GM23338 (cell line): ENCODE results near the gene NTM. TPM values are rescaled to one million over a fixed set of nuclear protein-coding genes. Genes with fewer than 3 reads are reported as not detected.

Experiments
- ATAC-seq: fragments of 200-7000 bp; cut with Tn5 transposase; 3 replicates; pipeline ENCODE4 v1.9.1; 2020
- DNase-seq: peaks from one replicate; pipeline ENCODE4 v3.0.0-alpha.2; 2015; ENCODE audit warnings: low spot score
- H2AFZ ChIP-seq: fragments of 200-600 bp; sonication (generic); 2 replicates; pipeline ENCODE4 v1.8.0; 2016; ENCODE audit warnings: antibody characterized with exemption, mild to moderate bottlenecking, moderate library complexity
- H3F3A ChIP-seq: fragments of 200-600 bp; sonication (generic); replicated peaks from 2 replicates; pipeline ENCODE4 v1.8.0; 2017; ENCODE audit warnings: antibody characterized with exemption, mixed run types, low read depth
- H3K27ac ChIP-seq: fragments of 200-600 bp; sonication (generic); 2 replicates; pipeline ENCODE4 v1.6.1; 2016; ENCODE audit warnings: low read depth
- H3K27me3 ChIP-seq: fragments of 200-600 bp; sonication (generic); 2 replicates; pipeline ENCODE4 v1.8.0; 2016; ENCODE audit warnings: mild to moderate bottlenecking, mixed run types, moderate library complexity; ENCODE audit not compliant: insufficient read depth
- H3K36me3 ChIP-seq: fragments of 200-600 bp; sonication (generic); 2 replicates; pipeline ENCODE4 v1.8.0; 2016; ENCODE audit warnings: mild to moderate bottlenecking; ENCODE audit not compliant: insufficient read depth
- H3K4me1 ChIP-seq: fragments of 200-600 bp; sonication (generic); 2 replicates; pipeline ENCODE4 v1.8.0; 2016; ENCODE audit warnings: mild to moderate bottlenecking, moderate library complexity; ENCODE audit not compliant: insufficient read depth
- H3K4me2 ChIP-seq: fragments of 200-600 bp; sonication (generic); 2 replicates; pipeline ENCODE4 v1.7.1; 2017; ENCODE audit warnings: mixed run types
- H3K4me3 ChIP-seq: fragments of 200-600 bp; sonication (generic); 2 replicates; pipeline ENCODE4 v1.6.1; 2016; ENCODE audit warnings: mixed run types
- H3K79me2 ChIP-seq: fragments of 200-600 bp; sonication (generic); replicated peaks from 2 replicates; pipeline ENCODE4 v1.8.0; 2017; ENCODE audit warnings: mild to moderate bottlenecking; ENCODE audit not compliant: insufficient read depth
- H3K9me2 ChIP-seq: fragments of 200-600 bp; sonication (generic); 2 replicates; pipeline ENCODE4 v1.8.0; 2017; ENCODE audit not compliant: insufficient read depth
- H4K20me1 ChIP-seq: fragments of 200-600 bp; sonication (generic); replicated peaks from 2 replicates; pipeline ENCODE4 v1.8.0; 2017; ENCODE audit warnings: mild to moderate bottlenecking; ENCODE audit not compliant: insufficient read depth
- H3K27ac Mint-ChIP-seq: 2 replicates; pipeline ENCODE4 v1.8.0; 2020; ENCODE audit warnings: inconsistent platforms, mild to moderate bottlenecking, moderate library complexity, mixed read lengths
- H3K27me3 Mint-ChIP-seq: 3 replicates; pipeline ENCODE4 v1.8.0; 2022; ENCODE audit warnings: low read depth, mild to moderate bottlenecking, moderate library complexity, mixed read lengths, inconsistent platforms; ENCODE audit not compliant: insufficient read depth, poor library complexity
- H3K36me3 Mint-ChIP-seq: 3 replicates; pipeline ENCODE4 v1.8.0; 2021; ENCODE audit warnings: low read depth, mild to moderate bottlenecking, inconsistent platforms, moderate library complexity, mixed read lengths
- H3K4me1 Mint-ChIP-seq: 3 replicates; pipeline ENCODE4 v1.8.0; 2020; ENCODE audit warnings: mild to moderate bottlenecking, inconsistent platforms, mixed read lengths
- H3K4me3 Mint-ChIP-seq: 3 replicates; pipeline ENCODE4 v1.8.0; 2021; ENCODE audit warnings: moderate library complexity, mild to moderate bottlenecking, inconsistent platforms, mixed read lengths
- H3K9me3 Mint-ChIP-seq: 3 replicates; pipeline ENCODE4 v1.8.0; 2020; ENCODE audit warnings: moderate library complexity, mild to moderate bottlenecking, inconsistent platforms, mixed read lengths
- CREB1 ChIP-seq: fragments of 250-450 bp; sonication (Bioruptor Pico); IDR thresholded peaks from 2 replicates; pipeline ENCODE4 v1.5.0; 2020; ENCODE audit warnings: low read depth, mild to moderate bottlenecking, moderate library complexity
- EZH2phosphoT487 ChIP-seq: fragments of 200-600 bp; sonication (generic); IDR thresholded peaks from one replicate; pipeline ENCODE4 v1.8.1; 2018; ENCODE audit warnings: antibody characterized with exemption; ENCODE audit not compliant: unreplicated experiment
- JUNB ChIP-seq: IDR thresholded peaks from one replicate; pipeline ENCODE4 v1.6.1; 2016; ENCODE audit warnings: antibody characterized with exemption; ENCODE audit not compliant: unreplicated experiment
- NANOG ChIP-seq: IDR thresholded peaks from 2 replicates; pipeline ENCODE4 v1.6.1; 2016; ENCODE audit warnings: antibody characterized with exemption, borderline replicate concordance
- POLR2AphosphoS5 ChIP-seq: IDR thresholded peaks from 2 replicates; pipeline ENCODE4 v1.6.1; 2016; ENCODE audit warnings: antibody characterized with exemption, low read depth
- REST ChIP-seq: IDR thresholded peaks from one replicate; pipeline ENCODE4 v1.6.1; 2018; ENCODE audit warnings: antibody characterized with exemption; ENCODE audit not compliant: unreplicated experiment
- STAT1 ChIP-seq: IDR thresholded peaks from one replicate; pipeline ENCODE4 v1.6.1; 2016; ENCODE audit warnings: antibody characterized with exemption; ENCODE audit not compliant: unreplicated experiment
- ZNF114 ChIP-seq: fragments of 250-450 bp; sonication (Bioruptor Pico); IDR thresholded peaks from 2 replicates; pipeline ENCODE4 v1.5.0; 2020; ENCODE audit warnings: mild to moderate bottlenecking, moderate library complexity
- polyA plus RNA-seq: library from polyadenylated mRNA; unstranded; fragments of >200 nt; fragmentation: Nextera tagmentation; extraction: Ambion mirVana; gene quantifications from 2 replicates; pipeline ENCODE4 v1.2.1, GENCODE V29; 2016
- total RNA-seq: library from RNA; depleted of rRNA; stranded (reverse); fragments of >200 nt; shearing (Covaris generic); gene quantifications from 2 replicates; pipeline ENCODE4 v1.2.3, GENCODE V29; 2014
- TF ChIP-seq, protein P1 (sequence below): IDR thresholded peaks from 2 replicates; pipeline ENCODE4 v1.6.1; 2016; ENCODE audit warnings: antibody characterized with exemption
- TF ChIP-seq, protein P2 (sequence below): fragments of 250-450 bp; sonication (Bioruptor Pico); IDR thresholded peaks from 2 replicates; pipeline ENCODE4 v1.5.0; 2020; ENCODE audit warnings: mild to moderate bottlenecking, moderate library complexity
- TF ChIP-seq, protein P3 (sequence below), 2 experiments: fragments of 200-600 bp in 1 of 2; sonication (generic) in 1 of 2; conservative IDR thresholded peaks; 2 replicates each; pipeline versions ENCODE4 v1.5.1 to v1.6.1; 2016 to 2017; ENCODE audit warnings: antibody characterized with exemption in 2 of 2, low read depth in 2 of 2, mild to moderate bottlenecking in 2 of 2, moderate library complexity in 1 of 2

The NTM gene
- total and polyA plus RNA-seq, 2 experiments from 2014 or later: 10.6 to 14.6 TPM

DNA sequence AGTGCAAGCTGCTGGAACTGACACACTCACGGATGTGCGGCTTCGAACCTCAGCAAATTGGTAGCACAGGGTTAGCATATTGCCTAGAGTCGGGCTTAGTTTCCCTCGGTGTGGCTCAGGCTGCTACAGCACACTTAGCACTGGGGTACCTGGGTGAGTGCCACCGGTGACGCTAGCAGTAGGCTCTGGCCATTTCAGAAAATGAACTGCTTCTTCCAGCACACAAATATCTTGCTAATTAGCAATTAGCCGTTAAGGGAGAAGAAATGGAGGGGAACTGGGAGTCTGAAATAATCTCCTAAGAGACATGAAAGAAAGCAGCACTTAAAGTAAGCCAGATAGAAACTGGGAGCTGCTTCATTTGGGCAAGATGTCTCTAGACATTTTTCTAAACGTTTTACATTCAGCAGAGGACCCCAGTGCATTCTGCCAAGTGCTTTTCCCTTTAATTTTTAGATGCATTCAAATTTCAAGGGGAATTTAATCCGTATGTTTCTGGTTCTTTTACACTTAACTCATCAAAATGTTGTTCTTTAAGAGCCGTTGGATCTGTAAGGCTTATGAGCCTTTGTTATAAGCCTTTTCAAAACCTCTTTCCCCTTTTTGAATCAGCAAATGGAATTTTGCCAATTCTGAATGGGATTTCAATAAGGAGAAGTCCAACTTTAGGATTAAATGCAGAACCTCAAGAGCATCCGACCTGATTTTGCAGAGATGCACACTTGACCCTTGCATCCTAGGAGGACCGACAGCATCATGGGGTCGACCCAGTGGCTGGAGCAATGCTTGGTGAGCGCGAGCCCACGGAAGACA lies 708.1 kb downstream of the NTM start (continued):
- TF ChIP-seq ZNF114 (no peak), NANOG (no peak), EZH2phosphoT487 (no peak)
- TF ChIP-seq, protein P1, sequence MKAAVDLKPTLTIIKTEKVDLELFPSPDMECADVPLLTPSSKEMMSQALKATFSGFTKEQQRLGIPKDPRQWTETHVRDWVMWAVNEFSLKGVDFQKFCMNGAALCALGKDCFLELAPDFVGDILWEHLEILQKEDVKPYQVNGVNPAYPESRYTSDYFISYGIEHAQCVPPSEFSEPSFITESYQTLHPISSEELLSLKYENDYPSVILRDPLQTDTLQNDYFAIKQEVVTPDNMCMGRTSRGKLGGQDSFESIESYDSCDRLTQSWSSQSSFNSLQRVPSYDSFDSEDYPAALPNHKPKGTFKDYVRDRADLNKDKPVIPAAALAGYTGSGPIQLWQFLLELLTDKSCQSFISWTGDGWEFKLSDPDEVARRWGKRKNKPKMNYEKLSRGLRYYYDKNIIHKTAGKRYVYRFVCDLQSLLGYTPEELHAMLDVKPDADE: no peak

- no peaks in the 10 kb centered on the region for H3K79me2 ChIP-seq
- Mint-ChIP-seq H3K4me3 (no peak overlapping the region), H3K27ac (no peak overlapping the region), H3K4me1 (no peaks in the 10 kb centered on the region), H3K27me3 (no peaks in the 10 kb centered on the region), H3K36me3 (peaks cover 25% of the 10 kb centered on the region; the same call in 2 of the 3 replicates), H3K9me3 (peaks cover 33% of the 10 kb centered on the region)
- ATAC-seq (no peak), DNase-seq (no peak)
- H3K4me2 ChIP-seq: no peak overlapping the region
- no peaks in the 10 kb centered on the region; the same call in 1 of the 2 replicates for H3K9me2 ChIP-seq
- no peak overlapping the region for H2AFZ ChIP-seq
- H3K36me3 ChIP-seq: peaks cover 9% of the 10 kb centered on the region; the same call in 1 of the 2 replicates
- H3F3A ChIP-seq: no peaks in the 10 kb centered on the region
- no peaks in the 10 kb centered on the region for H3K27me3 ChIP-seq
- no peak overlapping the region for H3K4me3 ChIP-seq
- no peaks in the 10 kb centered on the region for H4K20me1 ChIP-seq
- H3K4me1 ChIP-seq: no peaks in the 10 kb centered on the region
- no peak overlapping the region for H3K27ac ChIP-seq
- TF ChIP-seq REST: no peak
- no peak for TF ChIP-seq NANOG
- TF ChIP-seq POLR2AphosphoS5: no peak
- no peak for TF ChIP-seq STAT1
- TF ChIP-seq EZH2phosphoT487: no peak
- TF ChIP-seq, protein P2, sequence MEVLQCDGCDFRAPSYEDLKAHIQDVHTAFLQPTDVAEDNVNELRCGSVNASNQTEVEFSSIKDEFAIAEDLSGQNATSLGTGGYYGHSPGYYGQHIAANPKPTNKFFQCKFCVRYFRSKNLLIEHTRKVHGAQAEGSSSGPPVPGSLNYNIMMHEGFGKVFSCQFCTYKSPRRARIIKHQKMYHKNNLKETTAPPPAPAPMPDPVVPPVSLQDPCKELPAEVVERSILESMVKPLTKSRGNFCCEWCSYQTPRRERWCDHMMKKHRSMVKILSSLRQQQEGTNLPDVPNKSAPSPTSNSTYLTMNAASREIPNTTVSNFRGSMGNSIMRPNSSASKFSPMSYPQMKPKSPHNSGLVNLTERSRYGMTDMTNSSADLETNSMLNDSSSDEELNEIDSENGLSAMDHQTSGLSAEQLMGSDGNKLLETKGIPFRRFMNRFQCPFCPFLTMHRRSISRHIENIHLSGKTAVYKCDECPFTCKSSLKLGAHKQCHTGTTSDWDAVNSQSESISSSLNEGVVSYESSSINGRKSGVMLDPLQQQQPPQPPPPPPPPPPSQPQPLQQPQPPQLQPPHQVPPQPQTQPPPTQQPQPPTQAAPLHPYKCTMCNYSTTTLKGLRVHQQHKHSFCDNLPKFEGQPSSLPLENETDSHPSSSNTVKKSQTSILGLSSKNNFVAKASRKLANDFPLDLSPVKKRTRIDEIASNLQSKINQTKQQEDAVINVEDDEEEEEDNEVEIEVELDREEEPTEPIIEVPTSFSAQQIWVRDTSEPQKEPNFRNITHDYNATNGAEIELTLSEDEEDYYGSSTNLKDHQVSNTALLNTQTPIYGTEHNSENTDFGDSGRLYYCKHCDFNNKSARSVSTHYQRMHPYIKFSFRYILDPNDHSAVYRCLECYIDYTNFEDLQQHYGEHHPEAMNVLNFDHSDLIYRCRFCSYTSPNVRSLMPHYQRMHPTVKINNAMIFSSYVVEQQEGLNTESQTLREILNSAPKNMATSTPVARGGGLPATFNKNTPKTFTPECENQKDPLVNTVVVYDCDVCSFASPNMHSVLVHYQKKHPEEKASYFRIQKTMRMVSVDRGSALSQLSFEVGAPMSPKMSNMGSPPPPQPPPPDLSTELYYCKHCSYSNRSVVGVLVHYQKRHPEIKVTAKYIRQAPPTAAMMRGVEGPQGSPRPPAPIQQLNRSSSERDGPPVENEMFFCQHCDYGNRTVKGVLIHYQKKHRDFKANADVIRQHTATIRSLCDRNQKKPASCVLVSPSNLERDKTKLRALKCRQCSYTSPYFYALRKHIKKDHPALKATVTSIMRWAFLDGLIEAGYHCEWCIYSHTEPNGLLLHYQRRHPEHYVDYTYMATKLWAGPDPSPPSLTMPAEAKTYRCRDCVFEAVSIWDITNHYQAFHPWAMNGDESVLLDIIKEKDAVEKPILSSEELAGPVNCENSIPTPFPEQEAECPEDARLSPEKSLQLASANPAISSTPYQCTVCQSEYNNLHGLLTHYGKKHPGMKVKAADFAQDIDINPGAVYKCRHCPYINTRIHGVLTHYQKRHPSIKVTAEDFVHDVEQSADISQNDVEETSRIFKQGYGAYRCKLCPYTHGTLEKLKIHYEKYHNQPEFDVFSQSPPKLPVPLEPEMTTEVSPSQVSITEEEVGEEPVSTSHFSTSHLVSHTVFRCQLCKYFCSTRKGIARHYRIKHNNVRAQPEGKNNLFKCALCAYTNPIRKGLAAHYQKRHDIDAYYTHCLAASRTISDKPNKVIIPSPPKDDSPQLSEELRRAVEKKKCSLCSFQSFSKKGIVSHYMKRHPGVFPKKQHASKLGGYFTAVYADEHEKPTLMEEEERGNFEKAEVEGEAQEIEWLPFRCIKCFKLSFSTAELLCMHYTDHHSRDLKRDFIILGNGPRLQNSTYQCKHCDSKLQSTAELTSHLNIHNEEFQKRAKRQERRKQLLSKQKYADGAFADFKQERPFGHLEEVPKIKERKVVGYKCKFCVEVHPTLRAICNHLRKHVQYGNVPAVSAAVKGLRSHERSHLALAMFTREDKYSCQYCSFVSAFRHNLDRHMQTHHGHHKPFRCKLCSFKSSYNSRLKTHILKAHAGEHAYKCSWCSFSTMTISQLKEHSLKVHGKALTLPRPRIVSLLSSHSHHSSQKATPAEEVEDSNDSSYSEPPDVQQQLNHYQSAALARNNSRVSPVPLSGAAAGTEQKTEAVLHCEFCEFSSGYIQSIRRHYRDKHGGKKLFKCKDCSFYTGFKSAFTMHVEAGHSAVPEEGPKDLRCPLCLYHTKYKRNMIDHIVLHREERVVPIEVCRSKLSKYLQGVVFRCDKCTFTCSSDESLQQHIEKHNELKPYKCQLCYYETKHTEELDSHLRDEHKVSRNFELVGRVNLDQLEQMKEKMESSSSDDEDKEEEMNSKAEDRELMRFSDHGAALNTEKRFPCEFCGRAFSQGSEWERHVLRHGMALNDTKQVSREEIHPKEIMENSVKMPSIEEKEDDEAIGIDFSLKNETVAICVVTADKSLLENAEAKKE: no peak
- no peak for TF ChIP-seq CREB1 (CRISPR knock-in tag)
- TF ChIP-seq, protein P3, sequence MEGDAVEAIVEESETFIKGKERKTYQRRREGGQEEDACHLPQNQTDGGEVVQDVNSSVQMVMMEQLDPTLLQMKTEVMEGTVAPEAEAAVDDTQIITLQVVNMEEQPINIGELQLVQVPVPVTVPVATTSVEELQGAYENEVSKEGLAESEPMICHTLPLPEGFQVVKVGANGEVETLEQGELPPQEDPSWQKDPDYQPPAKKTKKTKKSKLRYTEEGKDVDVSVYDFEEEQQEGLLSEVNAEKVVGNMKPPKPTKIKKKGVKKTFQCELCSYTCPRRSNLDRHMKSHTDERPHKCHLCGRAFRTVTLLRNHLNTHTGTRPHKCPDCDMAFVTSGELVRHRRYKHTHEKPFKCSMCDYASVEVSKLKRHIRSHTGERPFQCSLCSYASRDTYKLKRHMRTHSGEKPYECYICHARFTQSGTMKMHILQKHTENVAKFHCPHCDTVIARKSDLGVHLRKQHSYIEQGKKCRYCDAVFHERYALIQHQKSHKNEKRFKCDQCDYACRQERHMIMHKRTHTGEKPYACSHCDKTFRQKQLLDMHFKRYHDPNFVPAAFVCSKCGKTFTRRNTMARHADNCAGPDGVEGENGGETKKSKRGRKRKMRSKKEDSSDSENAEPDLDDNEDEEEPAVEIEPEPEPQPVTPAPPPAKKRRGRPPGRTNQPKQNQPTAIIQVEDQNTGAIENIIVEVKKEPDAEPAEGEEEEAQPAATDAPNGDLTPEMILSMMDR (conservative IDR thresholded peaks at IDR 0.05; ENCODE audit: low read depth in 2 of 2): no peak
- TF ChIP-seq JUNB: no peak
These were observed 709.7 kb downstream of the NTM start for GRCh38 chr11:132080127-132080526.
